Measurements from ENCODE around the gene DENND4B.
A peak's percentile ranks its signal among the peaks of the same experiment; 100 is the strongest.

DENND4B gene

GRCh38 chr1:153968408-153968807 is 21.9 kb upstream of the DENND4B start:
- no peaks in the 10 kb centered on the region for H3K9me3 ChIP-seq (ENCODE audit: control insufficient read depth, low read length)
- H3K4me3 ChIP-seq (ENCODE audit: low read depth, low read length) = peak overlapping the region; percentile 80
- H3K4me2 ChIP-seq (ENCODE audit: low read length) = peak overlapping the region; percentile 82
- peak overlapping the region; percentile 89 for H2AFZ ChIP-seq
- no peak overlapping the region for H3K27ac ChIP-seq
- no peak for TF ChIP-seq CTCF (IDR thresholded peaks at IDR 0.05)
- no peaks in the 10 kb centered on the region for H3K27me3 ChIP-seq (ENCODE audit: control insufficient read depth, insufficient read depth, low read length)
- H3K4me1 ChIP-seq = peaks cover 7% of the 10 kb centered on the region
- no peaks in the 10 kb centered on the region for H3K36me3 ChIP-seq (ENCODE audit: control insufficient read depth, insufficient read depth, low read length)
- H3K9ac ChIP-seq = no peak overlapping the region
- no peaks in the 10 kb centered on the region for H3K79me2 ChIP-seq

DNA sequence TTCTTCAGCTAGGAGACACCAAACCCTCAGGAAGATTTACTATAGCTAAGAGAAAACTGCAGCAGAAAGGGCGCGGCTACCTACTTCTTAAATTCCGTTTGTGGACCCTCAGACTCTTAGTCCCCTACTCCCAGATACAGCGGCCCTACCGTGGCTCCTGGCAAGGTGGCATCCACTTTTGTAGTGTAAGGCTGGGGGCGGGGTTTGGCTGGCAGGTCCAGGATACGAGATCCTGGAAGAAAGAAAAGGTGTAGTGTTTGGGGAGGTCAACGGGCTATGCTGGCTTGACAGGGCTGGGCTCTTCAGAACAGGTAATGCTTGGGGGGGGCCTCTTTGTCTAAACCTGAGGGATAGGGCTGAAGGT is 21.5 kb upstream of the DENND4B start:
- Histone ChIP-seq H3K9me3 (ENCODE audit: control insufficient read depth, low read length) (no peaks in the 10 kb centered on the region), H2AFZ (peak overlapping the region; percentile 89), H3K4me2 (ENCODE audit: low read length) (peak overlapping the region; percentile 82), H3K27ac (peak overlapping the region; percentile 88), H3K79me2 (peaks cover 2% of the 10 kb centered on the region), H3K9ac (no peak overlapping the region), H3K4me1 (peaks cover 7% of the 10 kb centered on the region), H3K4me3 (ENCODE audit: low read depth, low read length) (peak overlapping the region; percentile 80), H3K27me3 (ENCODE audit: control insufficient read depth, insufficient read depth, low read length) (no peaks in the 10 kb centered on the region), H3K36me3 (ENCODE audit: control insufficient read depth, insufficient read depth, low read length) (no peaks in the 10 kb centered on the region)
- TF ChIP-seq CTCF (IDR thresholded peaks at IDR 0.05) = no peak

DNA sequence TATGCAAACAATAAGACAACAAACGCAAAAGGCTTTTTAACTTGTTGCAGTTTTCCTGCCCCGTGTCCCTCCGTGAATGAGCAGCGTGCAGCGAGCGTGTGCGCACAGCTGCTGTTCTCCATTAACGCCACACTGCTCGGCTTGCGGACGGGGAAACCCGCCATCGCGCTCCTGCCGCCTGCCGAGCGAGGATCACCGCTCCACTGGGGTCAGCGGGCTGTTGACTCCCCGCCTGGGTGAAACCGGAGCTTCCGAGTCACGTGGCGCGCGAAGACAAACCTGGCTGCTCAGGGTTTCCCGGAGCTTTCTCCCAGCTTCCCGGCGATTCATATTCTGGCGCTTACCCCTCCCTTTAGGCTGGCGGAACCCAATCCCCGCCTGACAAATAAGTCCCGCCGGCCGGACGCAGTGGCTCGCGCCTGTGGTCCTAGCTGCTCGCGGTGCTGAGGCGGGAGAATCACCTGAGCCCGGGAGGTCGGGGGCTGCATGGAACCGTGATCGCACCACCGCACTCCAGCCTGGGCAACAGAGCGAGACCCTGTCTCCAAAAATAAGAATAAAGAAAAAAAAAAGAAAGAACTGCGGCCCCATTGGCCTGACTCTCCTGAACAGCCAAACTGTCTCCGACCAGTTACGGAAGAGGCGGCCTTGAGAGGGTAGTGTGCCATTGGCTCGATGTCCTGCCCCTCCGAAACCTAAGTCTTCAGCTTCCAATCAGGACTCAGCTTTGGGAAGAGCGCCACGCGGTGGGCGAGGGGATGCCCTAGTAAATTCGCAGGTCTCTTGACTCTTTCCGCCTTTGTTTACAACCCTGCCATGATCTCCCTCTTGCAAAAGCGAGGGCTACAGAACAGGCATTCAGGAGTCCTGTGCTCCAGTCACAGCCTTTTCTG is 20.8 kb upstream of the DENND4B start, which contains the start of gene CREB3L4:
CREB3L4 (plus strand) TSS at position 796 of the 893 bp plus-strand sequence. CDS start 624 bp downstream, outside the sequence.
- Histone ChIP-seq H3K9me3 (ENCODE audit: control insufficient read depth, low read length) (no peaks in the 10 kb centered on the region), H3K4me1 (peaks cover 11% of the 10 kb centered on the region), H3K27me3 (ENCODE audit: control insufficient read depth, insufficient read depth, low read length) (no peaks in the 10 kb centered on the region), H3K27ac (peak within 1 kb of the TSS; percentile 88), H3K36me3 (ENCODE audit: control insufficient read depth, insufficient read depth, low read length) (no peaks in the 10 kb centered on the region), H3K79me2 (peaks cover 3% of the 10 kb centered on the region), H2AFZ (peak within 1 kb of the TSS; percentile 89), H3K4me3 (ENCODE audit: low read depth, low read length) (peak within 1 kb of the TSS; percentile 80), H3K4me2 (ENCODE audit: low read length) (peak within 1 kb of the TSS; percentile 82), H3K9ac (no peak within 1 kb of the TSS)
- peak; percentile 28 for TF ChIP-seq CTCF (IDR thresholded peaks at IDR 0.05)

DNA sequence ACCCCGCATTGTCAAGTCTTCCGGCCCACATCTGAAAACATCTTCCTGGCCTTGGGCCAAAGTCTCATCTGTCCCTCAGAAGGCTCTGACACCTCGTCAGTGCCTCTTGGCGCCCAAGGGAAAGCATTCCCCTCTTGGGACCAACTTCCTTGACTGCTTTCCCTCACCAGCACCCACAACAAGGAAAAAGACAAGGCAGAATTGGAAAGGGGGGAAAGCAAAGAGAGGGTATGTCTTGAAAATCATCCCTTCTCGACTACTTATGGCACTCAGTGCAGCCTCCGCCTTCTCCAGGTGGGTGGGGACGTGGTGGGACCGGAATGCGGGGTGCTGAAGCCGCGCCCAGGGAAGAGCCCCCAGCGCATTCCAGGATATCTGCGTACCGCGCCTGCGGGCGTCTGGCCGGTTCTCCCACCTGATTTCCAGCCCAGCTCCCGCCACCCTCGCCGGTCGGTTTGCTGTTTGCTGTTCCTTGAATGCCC is 17.4 kb upstream of the DENND4B start:
- Histone ChIP-seq H3K4me2 (ENCODE audit: low read length) (peak overlapping the region; percentile 98), H3K9ac (no peak overlapping the region), H3K4me3 (ENCODE audit: low read depth, low read length) (peak overlapping the region; percentile 90), H3K27me3 (ENCODE audit: control insufficient read depth, insufficient read depth, low read length) (no peaks in the 10 kb centered on the region), H3K79me2 (peaks cover 3% of the 10 kb centered on the region), H3K36me3 (ENCODE audit: control insufficient read depth, insufficient read depth, low read length) (no peaks in the 10 kb centered on the region), H3K27ac (peak overlapping the region; percentile 86), H3K4me1 (peaks cover 12% of the 10 kb centered on the region), H2AFZ (peak overlapping the region; percentile 84), H3K9me3 (ENCODE audit: control insufficient read depth, low read length) (no peaks in the 10 kb centered on the region)
- no peak for TF ChIP-seq CTCF (IDR thresholded peaks at IDR 0.05)
